Thyroid gland (tissue), 4 donors: ENCODE data around the gene RNF213. TPM values are rescaled to one million over a fixed set of nuclear protein-coding genes. Genes with fewer than 3 reads are reported as not detected.

ENCODE experiments used
- DNase-seq, 2 donors: peaks; one replicate each; pipeline ENCODE4 v3.0.0-alpha.2; 2019
- H3K27ac ChIP-seq, 3 donors: fragments of 200-600 bp; sonication (generic); 1 replicate in 2 of 3; 2 replicates in 1 of 3; pipeline ENCODE4 v1.5.1; 2016 to 2019; ENCODE audit warnings: mild to moderate bottlenecking in 1 of 3, moderate library complexity in 1 of 3
- H3K27me3 ChIP-seq: fragments of 200-600 bp; sonication (generic); one replicate; pipeline ENCODE4 v1.5.1; 2019
- H3K36me3 ChIP-seq, 2 donors: fragments of 200-600 bp; sonication (generic); one replicate each; pipeline ENCODE4 v1.5.1; 2016 to 2019
- H3K4me1 ChIP-seq, 2 donors: fragments of 200-600 bp; sonication (generic); one replicate each; pipeline ENCODE4 v1.5.1; 2017 to 2019
- H3K4me3 ChIP-seq, 3 donors: fragments of 200-600 bp; sonication (generic); replicated peaks in 1 of 3; 1 replicate in 2 of 3; 2 replicates in 1 of 3; pipeline ENCODE4 v1.5.1; 2016; ENCODE audit warnings: mild to moderate bottlenecking in 1 of 3
- H3K9me3 ChIP-seq: fragments of 200-600 bp; sonication (generic); one replicate; pipeline ENCODE4 v1.5.1; 2017
- CTCF ChIP-seq, 6 experiments: fragments of 200-600 bp in 3 of 6; fragments of 450-650 bp in 3 of 6; sonication (generic) in 3 of 6; IDR thresholded peaks; one replicate each; pipeline ENCODE4 v1.5.1; 2016 to 2019; ENCODE audit warnings: antibody characterized with exemption in 6 of 6, mild to moderate bottlenecking in 2 of 6, inconsistent platforms in 1 of 6, moderate library complexity in 1 of 6
- POLR2A ChIP-seq, 2 donors: fragments of 450-650 bp; IDR thresholded peaks; one replicate each; pipeline ENCODE4 v1.6.1; 2017; ENCODE audit warnings: antibody characterized with exemption in 2 of 2, mild to moderate bottlenecking in 2 of 2, moderate library complexity in 1 of 2
- WGBS, 2 donors: methylation state at CpG; one replicate each; pipeline ENCODE4 v1.1.5; 2017; 5-methylcytosine and 5-hydroxymethylcytosine counted together
- intact Hi-C: fragments of 100-400 bp; cut with DNase I; formaldehyde crosslinking; loops from one replicate; pipeline ENCODE4 v1.15.1; 2023
- total RNA-seq, 4 donors: library from RNA; depleted of rRNA; stranded (reverse); fragments of >200 nt; gene quantifications; one replicate each; pipeline ENCODE4 v1.2.3, GENCODE V29; 2016

RNF213 gene
- total RNA-seq, 4 donors from 2014 or later = 107 to 245 (median 187) TPM

- Histone ChIP-seq H3K27me3 (no peaks in the 10 kb centered on the region), H3K27ac (no peak overlapping the region), H3K4me1 (no peaks in the 10 kb centered on the region), H3K4me3 (no peak overlapping the region), H3K9me3 (no peaks in the 10 kb centered on the region), H3K36me3 (peaks cover 93% of the 10 kb centered on the region in 2 donors)
- 94 to 95% methylated on average over 14 of the region's 14 CpGs for WGBS, 2 donors
- DNase-seq = no peak
- TF ChIP-seq POLR2A (IDR thresholded peaks at IDR 0.05) (no peak), CTCF (IDR thresholded peaks at IDR 0.05) (no peak)
- intact Hi-C loops = no loop called here
These were observed 125.7 kb downstream of the RNF213 start for GRCh38 chr17:80386341-80386740.

GRCh38 chr17:80387071-80387470, 126.4 kb downstream of the RNF213 start:
- DNase-seq = no peak
- Histone ChIP-seq H3K4me1 (no peaks in the 10 kb centered on the region), H3K27me3 (no peaks in the 10 kb centered on the region), H3K9me3 (no peaks in the 10 kb centered on the region), H3K27ac (no peak overlapping the region), H3K4me3 (no peak overlapping the region), H3K36me3 (peaks cover 87 to 90% of the 10 kb centered on the region in 2 donors)
- intact Hi-C loops = no loop called here
- WGBS, 2 donors = 92 to 97% methylated on average over 7 of the region's 7 CpGs
- TF ChIP-seq POLR2A (IDR thresholded peaks at IDR 0.05) (no peak), CTCF (IDR thresholded peaks at IDR 0.05) (no peak)

- H3K9me3 ChIP-seq = no peaks in the 10 kb centered on the region
These were observed 127.5 kb downstream of the RNF213 start for GRCh38 chr17:80388175-80388574.

GRCh38 chr17:80388601-80389000, 127.9 kb downstream of the RNF213 start:
- no peak for TF ChIP-seq POLR2A (IDR thresholded peaks at IDR 0.05)
- TF ChIP-seq CTCF (IDR thresholded peaks at IDR 0.05) = no peak
- Histone ChIP-seq H3K36me3 (peaks cover 88 to 96% of the 10 kb centered on the region in 2 donors), H3K27me3 (no peaks in the 10 kb centered on the region), H3K4me3 (no peak overlapping the region), H3K27ac (no peak overlapping the region), H3K4me1 (no peaks in the 10 kb centered on the region), H3K9me3 (no peaks in the 10 kb centered on the region)
- intact Hi-C loops = no loop called here
- WGBS, 2 donors = 96 to 97% methylated on average over 10 of the region's 10 CpGs
- no peak for DNase-seq

More at GRCh38 chr17:80388175-80388574, 127.5 kb downstream of the RNF213 start:
- intact Hi-C loops = no loop called here
- 89 to 96% methylated on average over 15 of the region's 15 CpGs for WGBS, 2 donors
- no peak for TF ChIP-seq CTCF (IDR thresholded peaks at IDR 0.05)
- no peak for TF ChIP-seq POLR2A (IDR thresholded peaks at IDR 0.05)
- Histone ChIP-seq H3K4me1 (no peaks in the 10 kb centered on the region), H3K27ac (no peak overlapping the region), H3K27me3 (no peaks in the 10 kb centered on the region), H3K4me3 (no peak overlapping the region), H3K36me3 (peaks cover 88 to 96% of the 10 kb centered on the region in 2 donors)
- no peak for DNase-seq

- no peaks in the 10 kb centered on the region for H3K4me1 ChIP-seq
- H3K4me3 ChIP-seq = no peak overlapping the region
- DNase-seq = no peak
- TF ChIP-seq POLR2A (IDR thresholded peaks at IDR 0.05) (no peak), CTCF (IDR thresholded peaks at IDR 0.05) (no peak)
- intact Hi-C loops = no loop called here
- no peaks in the 10 kb centered on the region for H3K9me3 ChIP-seq
- no peaks in the 10 kb centered on the region for H3K27me3 ChIP-seq
- no peak overlapping the region for H3K27ac ChIP-seq
- WGBS, 2 donors = 81 to 85% methylated on average over 19 to 22 of the region's 22 CpGs
- H3K36me3 ChIP-seq = peaks cover 90 to 96% of the 10 kb centered on the region in 2 donors
These were observed 128.7 kb downstream of the RNF213 start for GRCh38 chr17:80389011-80389995.
